ENCODE results near the gene FNDC3B.

- no peak for TF ChIP-seq CTCF (IDR thresholded peaks at IDR 0.05)
- no peak for TF ChIP-seq POLR2A (IDR thresholded peaks at IDR 0.05)
Measured at GRCh38 chr3:172154768-172155664, 115.6 kb downstream of the FNDC3B start.

Data from testis (tissue), 2 donors.